Measurements from ENCODE around the gene RCBTB2.

DNA sequence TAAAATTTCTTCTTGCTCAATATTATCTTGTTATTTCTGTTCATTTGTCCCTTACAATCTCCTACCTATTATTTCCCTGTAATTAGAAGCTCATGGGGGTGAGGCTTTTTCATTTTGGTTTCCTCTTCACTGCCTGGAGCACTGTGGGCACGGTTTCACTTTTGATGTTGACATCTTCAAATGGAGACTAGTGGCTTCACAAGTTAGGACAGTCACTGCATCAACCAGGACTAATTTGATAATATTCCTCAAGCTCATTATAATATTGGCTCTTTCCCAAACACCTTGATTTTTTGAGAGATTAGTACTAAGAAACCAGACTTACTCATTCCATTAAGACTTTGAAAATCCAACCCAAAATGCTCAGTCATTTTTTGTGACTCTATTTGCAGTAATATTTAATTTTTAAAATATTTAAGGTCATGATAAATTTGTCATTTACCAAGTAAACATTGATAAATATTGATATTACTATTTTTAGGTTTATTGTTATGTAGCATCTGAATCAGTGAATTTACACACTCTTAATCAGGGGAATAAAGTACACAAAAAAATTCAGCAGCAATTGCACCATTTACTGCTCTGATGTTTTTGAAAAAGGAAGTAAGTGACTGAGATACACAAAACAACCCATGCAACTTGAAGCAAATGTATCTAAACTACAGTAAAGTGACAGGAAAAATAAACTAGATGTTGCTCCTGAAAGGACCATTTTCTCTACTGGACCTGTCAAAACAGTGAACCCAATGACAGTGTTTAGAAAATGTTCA is 28.8 kb upstream of the RCBTB2 start:
- TF ChIP-seq, protein P1, sequence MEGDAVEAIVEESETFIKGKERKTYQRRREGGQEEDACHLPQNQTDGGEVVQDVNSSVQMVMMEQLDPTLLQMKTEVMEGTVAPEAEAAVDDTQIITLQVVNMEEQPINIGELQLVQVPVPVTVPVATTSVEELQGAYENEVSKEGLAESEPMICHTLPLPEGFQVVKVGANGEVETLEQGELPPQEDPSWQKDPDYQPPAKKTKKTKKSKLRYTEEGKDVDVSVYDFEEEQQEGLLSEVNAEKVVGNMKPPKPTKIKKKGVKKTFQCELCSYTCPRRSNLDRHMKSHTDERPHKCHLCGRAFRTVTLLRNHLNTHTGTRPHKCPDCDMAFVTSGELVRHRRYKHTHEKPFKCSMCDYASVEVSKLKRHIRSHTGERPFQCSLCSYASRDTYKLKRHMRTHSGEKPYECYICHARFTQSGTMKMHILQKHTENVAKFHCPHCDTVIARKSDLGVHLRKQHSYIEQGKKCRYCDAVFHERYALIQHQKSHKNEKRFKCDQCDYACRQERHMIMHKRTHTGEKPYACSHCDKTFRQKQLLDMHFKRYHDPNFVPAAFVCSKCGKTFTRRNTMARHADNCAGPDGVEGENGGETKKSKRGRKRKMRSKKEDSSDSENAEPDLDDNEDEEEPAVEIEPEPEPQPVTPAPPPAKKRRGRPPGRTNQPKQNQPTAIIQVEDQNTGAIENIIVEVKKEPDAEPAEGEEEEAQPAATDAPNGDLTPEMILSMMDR (tag by site-specific recombination; IDR thresholded peaks at IDR 0.05): no peak
- TF ChIP-seq MYNN (tag by site-specific recombination; IDR thresholded peaks at IDR 0.05; ENCODE audit: borderline replicate concordance): no peak
- TF ChIP-seq, protein P2, sequence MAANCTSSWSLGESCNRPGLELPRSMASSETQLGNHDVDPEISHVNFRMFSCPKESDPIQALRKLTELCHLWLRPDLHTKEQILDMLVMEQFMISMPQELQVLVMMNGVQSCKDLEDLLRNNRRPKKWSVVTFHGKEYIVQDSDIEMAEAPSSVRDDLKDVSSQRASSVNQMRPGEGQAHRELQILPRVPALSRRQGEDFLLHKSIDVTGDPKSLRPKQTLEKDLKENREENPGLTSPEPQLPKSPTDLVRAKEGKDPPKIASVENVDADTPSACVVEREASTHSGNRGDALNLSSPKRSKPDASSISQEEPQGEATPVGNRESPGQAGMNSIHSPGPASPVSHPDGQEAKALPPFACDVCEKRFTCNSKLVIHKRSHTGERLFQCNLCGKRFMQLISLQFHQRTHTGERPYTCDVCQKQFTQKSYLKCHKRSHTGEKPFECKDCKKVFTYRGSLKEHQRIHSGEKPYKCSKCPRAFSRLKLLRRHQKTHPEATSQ (tag by site-specific recombination; IDR thresholded peaks at IDR 0.05): no peak
- no peak for TF ChIP-seq ZFP3 (tag by site-specific recombination; IDR thresholded peaks at IDR 0.05; ENCODE audit: low read depth)
- TF ChIP-seq ZNF16 (tag by site-specific recombination; IDR thresholded peaks at IDR 0.05; ENCODE audit: low read depth): no peak
- TF ChIP-seq, protein P3, sequence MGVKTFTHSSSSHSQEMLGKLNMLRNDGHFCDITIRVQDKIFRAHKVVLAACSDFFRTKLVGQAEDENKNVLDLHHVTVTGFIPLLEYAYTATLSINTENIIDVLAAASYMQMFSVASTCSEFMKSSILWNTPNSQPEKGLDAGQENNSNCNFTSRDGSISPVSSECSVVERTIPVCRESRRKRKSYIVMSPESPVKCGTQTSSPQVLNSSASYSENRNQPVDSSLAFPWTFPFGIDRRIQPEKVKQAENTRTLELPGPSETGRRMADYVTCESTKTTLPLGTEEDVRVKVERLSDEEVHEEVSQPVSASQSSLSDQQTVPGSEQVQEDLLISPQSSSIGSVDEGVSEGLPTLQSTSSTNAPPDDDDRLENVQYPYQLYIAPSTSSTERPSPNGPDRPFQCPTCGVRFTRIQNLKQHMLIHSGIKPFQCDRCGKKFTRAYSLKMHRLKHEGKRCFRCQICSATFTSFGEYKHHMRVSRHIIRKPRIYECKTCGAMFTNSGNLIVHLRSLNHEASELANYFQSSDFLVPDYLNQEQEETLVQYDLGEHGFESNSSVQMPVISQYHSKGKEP (tag by site-specific recombination; IDR thresholded peaks at IDR 0.05): no peak
